ENCODE results near the gene ZNF385B. TPM values are rescaled to one million over a fixed set of nuclear protein-coding genes. Genes with fewer than 3 reads are reported as not detected.
A peak's percentile ranks its signal among the peaks of the same experiment; 100 is the strongest.

Gene ZNF385B
- total RNA-seq, 1 donor = 1.1 TPM

DNA sequence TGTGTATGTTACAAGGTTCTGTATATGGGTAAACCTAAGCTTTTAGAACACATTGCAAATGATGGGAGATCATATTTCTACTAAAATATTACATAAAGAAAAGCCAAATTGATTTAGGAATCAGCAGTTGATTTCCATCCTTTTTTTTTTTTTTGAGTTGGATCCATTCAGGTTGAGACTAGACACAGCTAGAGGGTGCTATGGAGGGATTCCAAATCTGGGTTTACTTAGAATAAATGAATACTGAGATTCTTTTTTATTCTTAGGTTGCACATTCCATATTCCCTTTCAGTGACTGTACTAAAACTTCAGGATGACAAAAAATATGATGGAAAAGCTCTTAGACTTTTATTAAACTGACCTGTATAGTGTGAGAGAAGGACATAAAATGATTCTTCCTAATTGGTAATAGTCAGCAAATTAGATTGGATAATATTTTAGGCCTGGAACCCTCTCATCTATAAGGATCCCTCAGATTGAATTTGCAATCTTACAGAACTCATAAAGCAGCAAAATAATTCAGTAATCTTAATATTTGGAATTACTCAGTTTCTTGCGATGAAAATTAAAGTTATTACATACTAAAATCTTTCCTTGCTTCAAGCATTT, 413.5 kb downstream of the ZNF385B start:
- Histone ChIP-seq H3K36me3 (ENCODE audit: insufficient read depth, low read length) (no peaks in the 10 kb centered on the region), H3K4me1 (ENCODE audit: insufficient read depth, low read length) (no peaks in the 10 kb centered on the region), H2AFZ (ENCODE audit: low read length) (no peak overlapping the region), H3K4me3 (ENCODE audit: insufficient read depth, low read length) (no peak overlapping the region), H3K9me3 (ENCODE audit: low read depth, low read length) (no peaks in the 10 kb centered on the region), H4K20me1 (ENCODE audit: insufficient read depth, low read length) (no peaks in the 10 kb centered on the region), H3K79me2 (ENCODE audit: insufficient read depth, low read length) (no peaks in the 10 kb centered on the region), H3K27ac (ENCODE audit: low read depth, low read length) (no peak overlapping the region), H3K27me3 (ENCODE audit: insufficient read depth, low read length) (no peaks in the 10 kb centered on the region), H3K4me2 (ENCODE audit: insufficient read depth, low read length) (no peak overlapping the region)
- no peak for DNase-seq (ENCODE audit: insufficient read length, low spot score, missing footprints)
- TF ChIP-seq, protein P1, sequence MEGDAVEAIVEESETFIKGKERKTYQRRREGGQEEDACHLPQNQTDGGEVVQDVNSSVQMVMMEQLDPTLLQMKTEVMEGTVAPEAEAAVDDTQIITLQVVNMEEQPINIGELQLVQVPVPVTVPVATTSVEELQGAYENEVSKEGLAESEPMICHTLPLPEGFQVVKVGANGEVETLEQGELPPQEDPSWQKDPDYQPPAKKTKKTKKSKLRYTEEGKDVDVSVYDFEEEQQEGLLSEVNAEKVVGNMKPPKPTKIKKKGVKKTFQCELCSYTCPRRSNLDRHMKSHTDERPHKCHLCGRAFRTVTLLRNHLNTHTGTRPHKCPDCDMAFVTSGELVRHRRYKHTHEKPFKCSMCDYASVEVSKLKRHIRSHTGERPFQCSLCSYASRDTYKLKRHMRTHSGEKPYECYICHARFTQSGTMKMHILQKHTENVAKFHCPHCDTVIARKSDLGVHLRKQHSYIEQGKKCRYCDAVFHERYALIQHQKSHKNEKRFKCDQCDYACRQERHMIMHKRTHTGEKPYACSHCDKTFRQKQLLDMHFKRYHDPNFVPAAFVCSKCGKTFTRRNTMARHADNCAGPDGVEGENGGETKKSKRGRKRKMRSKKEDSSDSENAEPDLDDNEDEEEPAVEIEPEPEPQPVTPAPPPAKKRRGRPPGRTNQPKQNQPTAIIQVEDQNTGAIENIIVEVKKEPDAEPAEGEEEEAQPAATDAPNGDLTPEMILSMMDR (IDR thresholded peaks at IDR 0.05; ENCODE audit: extremely low read depth, low read depth, low read length) = peak; percentile 42

DNA sequence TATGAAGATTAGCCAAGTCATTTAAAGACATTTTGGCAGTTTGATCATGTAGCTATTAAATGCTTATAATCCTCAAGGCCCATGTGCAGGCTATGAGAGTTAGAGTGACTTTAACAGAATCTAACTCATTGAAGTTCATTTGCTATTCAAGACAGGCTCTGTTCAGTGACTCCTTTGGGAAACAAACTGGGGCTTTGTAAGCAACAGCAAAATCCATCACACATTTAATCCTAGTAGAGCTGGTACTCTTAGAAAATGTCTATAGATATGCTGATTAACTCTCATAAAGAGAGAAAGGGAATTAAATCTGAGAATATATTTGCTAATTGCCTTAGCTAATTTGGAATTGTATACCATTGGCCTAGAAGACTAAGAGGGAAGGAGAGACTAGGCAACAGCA, 414.0 kb downstream of the ZNF385B start:
- DNase-seq (ENCODE audit: insufficient read length, low spot score, missing footprints) = no peak
- Histone ChIP-seq H3K9me3 (ENCODE audit: low read depth, low read length) (no peaks in the 10 kb centered on the region), H3K79me2 (ENCODE audit: insufficient read depth, low read length) (no peaks in the 10 kb centered on the region), H3K27ac (ENCODE audit: low read depth, low read length) (no peak overlapping the region), H3K36me3 (ENCODE audit: insufficient read depth, low read length) (no peaks in the 10 kb centered on the region), H3K4me1 (ENCODE audit: insufficient read depth, low read length) (no peaks in the 10 kb centered on the region), H3K27me3 (ENCODE audit: insufficient read depth, low read length) (no peaks in the 10 kb centered on the region), H3K4me2 (ENCODE audit: insufficient read depth, low read length) (no peak overlapping the region), H3K4me3 (ENCODE audit: insufficient read depth, low read length) (no peak overlapping the region), H4K20me1 (ENCODE audit: insufficient read depth, low read length) (no peaks in the 10 kb centered on the region), H2AFZ (ENCODE audit: low read length) (no peak overlapping the region)
- TF ChIP-seq, protein P1 (IDR thresholded peaks at IDR 0.05; ENCODE audit: extremely low read depth, low read depth, low read length) = no peak

DNA sequence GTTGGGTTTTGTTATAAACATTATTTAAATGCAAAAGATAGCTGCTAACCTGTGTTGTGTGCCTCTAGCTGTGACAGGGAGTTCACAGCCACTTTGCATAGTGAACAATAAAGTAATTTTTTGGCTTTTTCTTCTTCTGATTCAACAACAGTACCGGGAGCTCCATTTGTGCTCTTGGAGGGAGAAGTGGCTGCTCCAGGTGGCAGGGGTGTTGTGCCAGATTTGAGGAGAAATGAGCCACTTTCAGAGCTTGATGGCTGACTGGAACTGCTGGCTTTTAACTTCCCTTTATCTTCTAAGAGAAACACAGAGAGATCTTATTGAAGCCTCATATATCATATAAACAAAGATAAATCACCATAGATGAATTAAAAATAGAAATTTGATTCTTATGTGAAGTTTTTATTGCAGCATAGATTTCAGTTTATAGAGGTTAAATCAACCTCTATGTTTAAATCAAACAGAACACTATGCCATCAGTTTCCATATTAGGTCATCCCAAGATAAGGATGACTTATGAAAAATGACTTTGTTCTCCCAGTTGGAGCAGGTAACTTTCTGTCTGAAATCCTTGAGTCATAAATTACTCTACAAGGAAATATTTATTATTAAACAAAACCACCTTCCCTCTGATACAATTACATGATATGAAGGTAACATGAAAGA, 414.8 kb downstream of the ZNF385B start:
- Histone ChIP-seq H3K9me3 (ENCODE audit: low read depth, low read length) (no peaks in the 10 kb centered on the region), H2AFZ (ENCODE audit: low read length) (peak overlapping the region; percentile 21), H3K4me1 (ENCODE audit: insufficient read depth, low read length) (no peaks in the 10 kb centered on the region), H3K27me3 (ENCODE audit: insufficient read depth, low read length) (no peaks in the 10 kb centered on the region), H3K27ac (ENCODE audit: low read depth, low read length) (no peak overlapping the region), H3K4me3 (ENCODE audit: insufficient read depth, low read length) (no peak overlapping the region), H4K20me1 (ENCODE audit: insufficient read depth, low read length) (no peaks in the 10 kb centered on the region), H3K79me2 (ENCODE audit: insufficient read depth, low read length) (no peaks in the 10 kb centered on the region), H3K4me2 (ENCODE audit: insufficient read depth, low read length) (no peak overlapping the region), H3K36me3 (ENCODE audit: insufficient read depth, low read length) (no peaks in the 10 kb centered on the region)
- TF ChIP-seq, protein P1 (IDR thresholded peaks at IDR 0.05; ENCODE audit: extremely low read depth, low read depth, low read length) = no peak
- DNase-seq (ENCODE audit: insufficient read length, low spot score, missing footprints) = no peak

DNA sequence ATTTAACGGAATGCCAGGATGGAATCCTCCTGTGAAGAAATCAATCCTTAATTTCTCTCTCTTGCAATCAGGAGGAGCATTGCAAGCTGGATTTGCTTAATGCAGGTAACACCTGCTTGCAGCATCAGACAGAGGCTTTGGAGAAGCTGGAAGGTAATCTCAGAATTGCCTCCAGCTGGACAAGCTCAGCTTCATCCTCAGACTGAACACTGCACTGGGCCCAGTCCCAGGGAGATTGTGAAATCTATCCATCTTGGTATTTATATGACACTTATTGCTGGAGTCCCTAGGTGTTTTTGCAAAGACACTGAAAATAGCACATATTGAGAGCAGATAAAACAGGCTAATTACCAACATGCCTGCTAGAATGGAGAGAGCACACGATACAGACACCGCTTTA, 417.4 kb downstream of the ZNF385B start:
- Histone ChIP-seq H3K36me3 (ENCODE audit: insufficient read depth, low read length) (no peaks in the 10 kb centered on the region), H3K4me3 (ENCODE audit: insufficient read depth, low read length) (no peak overlapping the region), H3K27me3 (ENCODE audit: insufficient read depth, low read length) (no peaks in the 10 kb centered on the region), H2AFZ (ENCODE audit: low read length) (peak overlapping the region; percentile 15), H3K27ac (ENCODE audit: low read depth, low read length) (no peak overlapping the region), H3K4me1 (ENCODE audit: insufficient read depth, low read length) (no peaks in the 10 kb centered on the region), H4K20me1 (ENCODE audit: insufficient read depth, low read length) (no peaks in the 10 kb centered on the region), H3K9me3 (ENCODE audit: low read depth, low read length) (no peaks in the 10 kb centered on the region), H3K79me2 (ENCODE audit: insufficient read depth, low read length) (no peaks in the 10 kb centered on the region), H3K4me2 (ENCODE audit: insufficient read depth, low read length) (no peak overlapping the region)
- no peak for DNase-seq (ENCODE audit: insufficient read length, low spot score, missing footprints)
- TF ChIP-seq, protein P1 (IDR thresholded peaks at IDR 0.05; ENCODE audit: extremely low read depth, low read depth, low read length) = no peak

Data from osteoblast (primary cell).